Thyroid gland (tissue), 4 donors: ENCODE measurements around the gene FERMT3.

Experiments used
- POLR2A ChIP-seq, 2 donors: fragments of 450-650 bp; IDR thresholded peaks; one replicate each; pipeline ENCODE4 v1.6.1; 2017; ENCODE audit warnings: antibody characterized with exemption in 2 of 2, mild to moderate bottlenecking in 2 of 2, moderate library complexity in 1 of 2
- TF ChIP-seq, protein P1 (sequence below), 6 experiments: fragments of 200-600 bp in 3 of 6; fragments of 450-650 bp in 3 of 6; sonication (generic) in 3 of 6; IDR thresholded peaks; one replicate each; pipeline ENCODE4 v1.5.1; 2016 to 2019; ENCODE audit warnings: antibody characterized with exemption in 6 of 6, mild to moderate bottlenecking in 2 of 6, inconsistent platforms in 1 of 6, moderate library complexity in 1 of 6

DNA sequence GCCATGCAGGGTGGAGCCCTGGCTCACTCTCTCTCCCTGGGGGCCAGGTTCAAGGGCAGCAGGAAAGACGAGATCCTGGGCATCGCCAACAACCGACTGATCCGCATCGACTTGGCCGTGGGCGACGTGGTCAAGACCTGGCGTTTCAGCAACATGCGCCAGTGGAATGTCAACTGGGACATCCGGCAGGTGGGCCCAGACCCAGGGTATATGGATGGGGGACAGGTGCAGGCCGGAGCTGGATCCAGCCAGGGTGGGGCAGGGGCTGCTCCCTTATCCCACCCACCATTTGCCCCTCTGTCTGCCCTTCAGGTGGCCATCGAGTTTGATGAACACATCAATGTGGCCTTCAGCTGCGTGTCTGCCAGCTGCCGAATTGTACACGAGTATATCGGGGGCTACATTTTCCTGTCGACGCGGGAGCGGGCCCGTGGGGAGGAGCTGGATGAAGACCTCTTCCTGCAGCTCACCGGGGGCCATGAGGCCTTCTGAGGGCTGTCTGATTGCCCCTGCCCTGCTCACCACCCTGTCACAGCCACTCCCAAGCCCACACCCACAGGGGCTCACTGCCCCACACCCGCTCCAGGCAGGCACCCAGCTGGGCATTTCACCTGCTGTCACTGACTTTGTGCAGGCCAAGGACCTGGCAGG is 16.6 kb downstream of the FERMT3 start:
- TF ChIP-seq, protein P1, sequence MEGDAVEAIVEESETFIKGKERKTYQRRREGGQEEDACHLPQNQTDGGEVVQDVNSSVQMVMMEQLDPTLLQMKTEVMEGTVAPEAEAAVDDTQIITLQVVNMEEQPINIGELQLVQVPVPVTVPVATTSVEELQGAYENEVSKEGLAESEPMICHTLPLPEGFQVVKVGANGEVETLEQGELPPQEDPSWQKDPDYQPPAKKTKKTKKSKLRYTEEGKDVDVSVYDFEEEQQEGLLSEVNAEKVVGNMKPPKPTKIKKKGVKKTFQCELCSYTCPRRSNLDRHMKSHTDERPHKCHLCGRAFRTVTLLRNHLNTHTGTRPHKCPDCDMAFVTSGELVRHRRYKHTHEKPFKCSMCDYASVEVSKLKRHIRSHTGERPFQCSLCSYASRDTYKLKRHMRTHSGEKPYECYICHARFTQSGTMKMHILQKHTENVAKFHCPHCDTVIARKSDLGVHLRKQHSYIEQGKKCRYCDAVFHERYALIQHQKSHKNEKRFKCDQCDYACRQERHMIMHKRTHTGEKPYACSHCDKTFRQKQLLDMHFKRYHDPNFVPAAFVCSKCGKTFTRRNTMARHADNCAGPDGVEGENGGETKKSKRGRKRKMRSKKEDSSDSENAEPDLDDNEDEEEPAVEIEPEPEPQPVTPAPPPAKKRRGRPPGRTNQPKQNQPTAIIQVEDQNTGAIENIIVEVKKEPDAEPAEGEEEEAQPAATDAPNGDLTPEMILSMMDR (IDR thresholded peaks at IDR 0.05), result no peak
- TF ChIP-seq POLR2A (IDR thresholded peaks at IDR 0.05), result no peak
